Measurements from ENCODE around the gene REV3L.

REV3L gene

DNA sequence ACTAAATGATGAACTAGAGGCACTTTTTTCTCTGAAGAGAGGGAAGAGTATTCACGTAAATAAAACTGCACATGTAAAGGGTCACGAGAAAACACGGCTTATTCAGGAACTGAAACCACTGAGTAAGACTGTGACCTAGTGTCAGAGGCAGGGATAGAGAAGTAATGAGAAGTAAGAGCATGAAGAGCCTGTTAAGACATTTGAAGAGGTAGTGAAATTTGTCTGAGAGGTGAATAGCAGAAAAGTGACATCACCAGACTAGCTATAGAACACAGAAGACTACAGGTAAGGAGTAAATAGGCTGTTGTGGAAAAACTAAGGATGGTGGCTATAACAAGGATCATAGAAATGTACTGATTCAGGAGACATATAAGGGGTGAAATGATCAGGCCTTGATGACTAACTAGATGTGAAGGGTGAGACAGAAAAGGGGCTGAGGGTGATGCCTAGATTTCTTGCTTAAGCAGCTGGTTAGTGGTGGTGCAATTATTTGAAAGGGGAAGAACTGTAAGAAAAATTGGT, 76.8 kb downstream of the REV3L start:
- Histone ChIP-seq H3K9me3 (peaks cover 22% of the 10 kb centered on the region), H3K4me1 (peaks cover 24% of the 10 kb centered on the region), H3K9ac (no peak overlapping the region), H3K36me3 (peaks cover 70% of the 10 kb centered on the region), H4K20me1 (no peaks in the 10 kb centered on the region), H3K4me3 (no peak overlapping the region), H3K27ac (no peak overlapping the region), H3K27me3 (no peaks in the 10 kb centered on the region), H3K4me2 (peak overlapping the region; percentile 23; the same call in 1 of the 2 replicates)
- no peak for TF ChIP-seq Cebpa-rat (IDR thresholded peaks at IDR 0.05)

DNA sequence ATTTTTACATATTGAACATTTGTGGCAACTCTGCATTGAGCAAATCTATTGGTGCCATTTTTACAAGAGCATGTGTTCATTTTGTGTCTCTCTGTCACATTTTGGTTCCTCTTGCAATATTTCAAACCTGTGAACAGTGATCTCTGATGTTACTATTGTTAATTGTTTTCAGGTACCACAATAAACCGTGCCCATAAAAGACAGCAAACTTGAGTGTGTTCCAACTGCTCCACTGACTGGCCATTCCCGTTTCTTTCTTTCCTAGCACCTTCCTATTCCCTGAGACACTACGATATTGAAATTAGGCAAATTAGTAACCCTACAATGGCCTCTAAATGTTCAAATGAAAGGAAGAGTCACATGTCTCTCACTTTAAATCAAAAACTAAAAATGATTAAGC, 79.6 kb downstream of the REV3L start:
- no peak overlapping the region for H3K4me2 ChIP-seq
- H3K27me3 ChIP-seq = no peaks in the 10 kb centered on the region
- H3K9ac ChIP-seq = no peak overlapping the region
- H3K9me3 ChIP-seq = peaks cover 22% of the 10 kb centered on the region
- peaks cover 8% of the 10 kb centered on the region; the same call in 1 of the 2 replicates for H3K4me1 ChIP-seq
- H3K27ac ChIP-seq = no peak overlapping the region
- H3K4me3 ChIP-seq = no peak overlapping the region
- no peak for TF ChIP-seq Cebpa-rat (IDR thresholded peaks at IDR 0.05)
- H3K36me3 ChIP-seq = peaks cover 70% of the 10 kb centered on the region
- H4K20me1 ChIP-seq = no peaks in the 10 kb centered on the region

DNA sequence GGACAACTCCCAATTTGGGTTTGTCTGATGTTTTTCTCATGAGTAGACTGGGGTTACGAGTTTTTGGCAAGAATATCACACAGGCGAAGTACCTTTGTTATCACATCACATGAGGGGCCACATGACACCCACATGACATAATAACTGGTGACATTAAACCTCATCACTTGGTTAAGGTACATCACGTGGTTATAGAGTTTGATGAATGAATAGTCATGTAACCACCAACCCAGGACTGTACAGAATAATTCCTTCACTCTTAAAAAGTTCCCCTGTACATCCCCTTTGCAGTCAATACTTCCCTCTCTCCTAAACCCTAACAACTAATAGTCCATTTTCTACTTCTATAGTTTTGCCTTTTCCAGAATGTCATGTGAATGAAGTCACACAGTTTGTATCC, 83.4 kb downstream of the REV3L start:
- Histone ChIP-seq H3K36me3 (peaks cover 73% of the 10 kb centered on the region), H3K4me2 (no peak overlapping the region), H3K4me1 (no peaks in the 10 kb centered on the region), H3K9me3 (peaks cover 20% of the 10 kb centered on the region), H3K9ac (no peak overlapping the region), H3K27me3 (no peaks in the 10 kb centered on the region), H4K20me1 (no peaks in the 10 kb centered on the region), H3K27ac (no peak overlapping the region), H3K4me3 (no peak overlapping the region)
- TF ChIP-seq Cebpa-rat (IDR thresholded peaks at IDR 0.05) = no peak

DNA sequence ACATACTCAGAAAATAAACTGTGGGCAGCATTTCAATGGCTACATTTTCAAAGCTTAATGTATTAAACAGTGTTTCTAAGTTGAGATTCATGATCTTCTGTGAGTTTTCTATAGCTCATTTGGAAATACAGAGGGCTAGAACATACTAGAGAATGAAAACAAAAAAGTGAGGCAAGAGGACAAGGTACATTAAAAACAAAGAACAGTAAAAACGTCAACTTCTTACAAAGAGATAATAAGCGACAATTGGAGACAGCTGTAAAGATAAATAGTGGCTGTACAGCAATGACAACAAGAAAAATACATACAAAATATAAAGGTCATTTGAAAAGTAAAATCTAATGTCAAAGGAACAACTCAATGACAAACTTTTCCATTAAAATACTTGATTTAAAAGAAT, 94.3 kb downstream of the REV3L start:
- Histone ChIP-seq H3K9ac (no peak overlapping the region), H3K9me3 (no peaks in the 10 kb centered on the region), H3K36me3 (peaks cover 68% of the 10 kb centered on the region), H3K27ac (no peak overlapping the region), H3K27me3 (no peaks in the 10 kb centered on the region), H4K20me1 (no peaks in the 10 kb centered on the region), H3K4me1 (no peaks in the 10 kb centered on the region), H3K4me2 (no peak overlapping the region), H3K4me3 (no peak overlapping the region)
- TF ChIP-seq Cebpa-rat (IDR thresholded peaks at IDR 0.05) = no peak

DNA sequence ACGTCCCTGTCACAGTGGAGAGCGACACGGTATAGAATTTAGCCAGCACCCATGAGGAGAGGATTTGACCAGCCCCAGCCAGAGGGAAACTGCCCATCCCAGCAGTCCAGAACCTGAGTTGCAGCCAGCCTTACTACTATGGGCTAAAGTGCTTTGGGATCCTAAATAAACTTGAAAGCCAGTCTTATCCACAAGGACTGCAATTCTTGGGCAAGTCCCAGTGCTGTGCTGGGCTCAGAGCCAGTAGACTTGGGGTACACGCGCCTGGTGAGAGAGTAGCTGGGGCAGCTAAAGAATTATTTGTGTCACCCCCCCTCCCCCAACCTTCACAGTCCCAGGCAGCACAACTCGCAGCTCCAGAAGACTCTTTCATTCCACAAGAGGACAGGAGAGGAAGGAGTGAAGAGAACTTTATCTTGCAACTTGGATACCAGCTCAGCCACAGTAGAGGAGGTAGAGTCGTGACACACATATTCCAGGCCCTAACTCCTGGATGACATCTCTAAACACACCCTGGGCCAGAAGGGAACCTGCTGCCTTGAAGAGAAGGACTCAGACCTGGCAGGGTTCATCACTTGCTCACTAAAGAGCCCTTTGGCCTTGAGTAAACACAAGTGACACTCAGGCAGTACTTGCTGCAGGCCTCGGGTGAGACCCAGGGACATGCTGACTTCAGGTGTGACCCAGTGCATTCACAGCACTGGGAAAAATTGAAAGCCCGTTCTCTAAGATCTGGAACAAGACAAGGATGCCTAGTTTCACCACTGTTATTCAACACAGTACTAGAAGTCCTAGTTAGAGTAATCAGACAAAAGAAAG, 100.3 kb downstream of the REV3L start:
- Histone ChIP-seq H4K20me1 (no peaks in the 10 kb centered on the region), H3K9me3 (no peaks in the 10 kb centered on the region), H3K36me3 (peaks cover 56% of the 10 kb centered on the region), H3K27me3 (no peaks in the 10 kb centered on the region), H3K27ac (no peak overlapping the region), H3K4me3 (no peak overlapping the region), H3K4me1 (peaks cover 24% of the 10 kb centered on the region), H3K4me2 (no peak overlapping the region), H3K9ac (no peak overlapping the region)
- TF ChIP-seq Cebpa-rat (IDR thresholded peaks at IDR 0.05) = no peak

DNA sequence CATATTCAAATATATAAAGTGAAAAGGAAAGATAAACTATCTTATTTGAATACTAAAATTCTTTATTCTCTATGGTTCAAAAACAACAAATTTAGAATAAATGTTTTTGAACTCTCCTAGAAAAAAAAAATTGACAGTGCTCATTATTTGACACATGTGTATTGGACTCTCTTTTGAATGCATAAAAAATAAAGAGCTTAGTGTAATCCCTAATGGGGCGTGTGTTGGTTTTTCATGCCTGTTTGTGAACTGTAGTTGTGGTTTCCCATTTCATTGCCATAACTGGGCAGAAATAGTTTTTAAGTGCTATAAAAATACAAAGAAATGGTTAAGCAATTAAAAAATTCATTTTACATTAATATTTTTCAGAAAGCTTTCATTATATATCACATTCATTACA, 101.3 kb downstream of the REV3L start:
- no peaks in the 10 kb centered on the region for H4K20me1 ChIP-seq

DNA sequence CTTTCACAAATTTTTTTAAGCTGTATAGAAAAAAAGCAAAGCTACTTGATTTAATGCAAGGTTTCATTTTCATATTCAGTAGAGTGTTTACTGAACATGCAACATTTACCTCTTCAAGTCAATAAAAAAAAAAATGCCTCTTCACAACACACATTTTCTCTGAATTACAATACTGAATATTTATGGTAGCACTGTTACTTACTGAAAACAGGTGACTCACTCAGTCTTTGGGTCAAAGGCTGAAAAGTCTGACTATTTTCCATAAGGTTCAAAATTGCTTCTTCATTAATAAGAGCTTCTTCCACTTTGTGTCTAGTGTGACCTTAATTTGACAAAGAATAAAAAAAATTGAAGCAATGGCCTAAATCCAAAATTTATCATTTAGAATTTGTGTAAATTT, 101.9 kb downstream of the REV3L start:
- no peak overlapping the region for H3K9ac ChIP-seq
- H3K27ac ChIP-seq = no peak overlapping the region
- no peaks in the 10 kb centered on the region for H3K9me3 ChIP-seq
- peaks cover 24% of the 10 kb centered on the region for H3K4me1 ChIP-seq
- H3K27me3 ChIP-seq = no peaks in the 10 kb centered on the region
- no peak overlapping the region for H3K4me2 ChIP-seq
- no peaks in the 10 kb centered on the region for H4K20me1 ChIP-seq
- no peak overlapping the region for H3K4me3 ChIP-seq
- H3K36me3 ChIP-seq = peaks cover 55% of the 10 kb centered on the region
- no peak for TF ChIP-seq Cebpa-rat (IDR thresholded peaks at IDR 0.05)

More for the DNA sequence above, 101.3 kb downstream of the REV3L start:
- H3K27ac ChIP-seq = no peak overlapping the region
- no peaks in the 10 kb centered on the region for H3K9me3 ChIP-seq
- H3K27me3 ChIP-seq = no peaks in the 10 kb centered on the region
- H3K4me3 ChIP-seq = no peak overlapping the region
- no peak for TF ChIP-seq Cebpa-rat (IDR thresholded peaks at IDR 0.05)
- peaks cover 53% of the 10 kb centered on the region for H3K36me3 ChIP-seq
- no peak overlapping the region for H3K9ac ChIP-seq
- no peak overlapping the region for H3K4me2 ChIP-seq
- peaks cover 24% of the 10 kb centered on the region for H3K4me1 ChIP-seq

DNA sequence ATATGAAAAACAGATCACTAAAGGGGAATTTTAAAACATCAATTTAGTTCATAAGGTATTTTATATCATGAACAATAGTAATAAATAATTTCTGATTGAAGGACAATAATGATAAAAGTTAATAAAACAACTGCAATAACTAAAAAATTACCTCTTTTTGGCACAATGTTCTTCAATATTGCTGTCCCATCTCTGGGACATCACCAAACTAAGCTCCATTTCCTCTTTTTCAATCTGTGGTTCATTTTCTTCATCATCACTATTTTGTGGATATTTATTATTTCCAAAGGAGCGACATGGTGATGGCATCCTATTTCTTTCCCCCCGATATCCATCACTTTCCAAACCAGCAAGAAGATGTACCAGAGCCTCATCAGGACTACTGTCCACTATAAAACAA, 103.2 kb downstream of the REV3L start:
- H4K20me1 ChIP-seq = no peaks in the 10 kb centered on the region
- no peak for TF ChIP-seq Cebpa-rat (IDR thresholded peaks at IDR 0.05)
- no peak overlapping the region for H3K9ac ChIP-seq
- H3K27me3 ChIP-seq = no peaks in the 10 kb centered on the region
- no peak overlapping the region for H3K4me2 ChIP-seq
- H3K27ac ChIP-seq = no peak overlapping the region
- peaks cover 64% of the 10 kb centered on the region for H3K36me3 ChIP-seq
- peaks cover 24% of the 10 kb centered on the region for H3K4me1 ChIP-seq
- no peaks in the 10 kb centered on the region for H3K9me3 ChIP-seq
- no peak overlapping the region for H3K4me3 ChIP-seq

DNA sequence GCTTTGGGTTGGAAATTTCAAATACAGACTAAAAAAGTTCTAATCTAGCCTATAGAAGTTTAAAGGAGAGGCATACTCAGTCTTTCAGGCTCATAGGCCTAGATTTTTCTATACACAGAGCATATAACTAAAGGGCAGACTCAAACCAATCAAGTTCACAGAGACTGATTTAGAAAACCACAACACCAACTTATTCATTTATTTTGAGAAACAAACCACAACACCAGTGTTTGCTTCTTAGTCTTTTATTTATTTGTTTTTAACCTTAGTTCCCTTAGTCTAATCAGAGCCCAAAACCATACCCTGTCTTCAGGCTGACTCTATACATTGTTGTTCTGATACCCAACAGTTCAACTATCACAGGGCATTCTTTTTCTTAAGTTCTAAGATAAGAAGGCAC, 103.7 kb downstream of the REV3L start:
- H3K4me2 ChIP-seq = peak overlapping the region; percentile 46
- no peaks in the 10 kb centered on the region for H3K9me3 ChIP-seq
- H4K20me1 ChIP-seq = no peaks in the 10 kb centered on the region
- H3K27ac ChIP-seq = no peak overlapping the region
- H3K4me1 ChIP-seq = peaks cover 24% of the 10 kb centered on the region
- H3K9ac ChIP-seq = peak overlapping the region; percentile 28; the same call in 1 of the 2 replicates
- H3K36me3 ChIP-seq = peaks cover 64% of the 10 kb centered on the region
- no peaks in the 10 kb centered on the region for H3K27me3 ChIP-seq
- TF ChIP-seq Cebpa-rat (IDR thresholded peaks at IDR 0.05) = no peak
- no peak overlapping the region for H3K4me3 ChIP-seq

DNA sequence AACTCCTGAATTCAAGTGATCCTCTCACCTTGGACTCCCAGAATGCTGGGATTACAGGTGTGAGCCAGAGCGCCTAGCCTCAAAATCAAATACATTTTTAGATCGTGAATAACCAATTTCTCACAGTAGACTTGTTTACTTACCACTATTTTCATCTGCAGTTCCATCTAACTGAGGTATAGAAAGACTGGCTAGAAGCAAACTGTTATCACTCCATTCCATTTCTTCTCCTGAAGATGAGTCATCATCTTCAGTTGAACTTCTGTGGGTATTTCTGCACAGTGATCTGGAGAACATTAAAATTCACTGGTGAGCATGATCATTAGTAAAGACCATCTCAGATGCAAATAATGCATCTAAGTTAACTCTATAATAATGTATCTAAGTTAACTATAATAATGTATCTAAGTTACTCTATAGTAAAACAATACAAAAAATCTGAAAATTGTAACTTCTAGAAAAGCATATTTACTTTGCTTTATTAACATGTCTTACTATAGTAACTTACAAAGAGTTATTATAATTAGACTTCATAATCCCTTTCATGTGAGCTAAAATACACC, 105.4 kb downstream of the REV3L start:
- TF ChIP-seq Cebpa-rat (IDR thresholded peaks at IDR 0.05) = no peak
- H3K4me1 ChIP-seq = peaks cover 24% of the 10 kb centered on the region
- H3K36me3 ChIP-seq = peaks cover 65% of the 10 kb centered on the region
- no peaks in the 10 kb centered on the region for H3K9me3 ChIP-seq
- H3K4me2 ChIP-seq = no peak overlapping the region
- no peak overlapping the region for H3K4me3 ChIP-seq
- no peaks in the 10 kb centered on the region for H4K20me1 ChIP-seq
- H3K9ac ChIP-seq = no peak overlapping the region
- H3K27me3 ChIP-seq = no peaks in the 10 kb centered on the region
- no peak overlapping the region for H3K27ac ChIP-seq

All from BLaER1 (cell line).